Stimulated activated CD8-positive, alpha-beta memory T cell treated with anti-CD3 and anti-CD28 coated beads, Interleukin-12 subunit alpha, Interleukin-12 subunit beta, amount 100 ng/mL, for 1 hour (primary cell): ENCODE results near the gene PIGR.

ENCODE experiments used
- DNase-seq: peaks from one replicate; pipeline ENCODE4 v3.0.0-alpha.2; 2020; ENCODE audit warnings: low read depth

PIGR gene

DNA sequence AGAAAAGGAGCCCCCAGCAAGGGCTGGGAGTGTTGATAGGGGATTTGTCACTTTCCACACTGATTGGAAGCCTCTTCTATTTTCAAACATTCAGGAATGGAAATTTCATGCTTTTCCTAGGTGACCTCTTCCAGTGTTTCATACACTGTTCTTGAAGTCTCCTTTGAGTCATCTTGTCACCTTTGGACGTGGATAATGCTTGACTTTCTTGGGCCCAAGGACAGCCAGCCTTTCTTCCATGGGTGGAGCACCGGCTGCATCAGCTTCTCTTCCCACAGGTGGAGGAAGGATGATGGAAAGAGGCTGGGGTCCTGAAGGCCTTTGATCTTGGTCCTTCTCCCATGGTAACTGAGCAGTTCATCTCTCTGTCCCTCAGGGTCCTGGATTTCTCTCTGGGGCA lies 11.9 kb upstream of the PIGR start:
- no peak for DNase-seq

DNA sequence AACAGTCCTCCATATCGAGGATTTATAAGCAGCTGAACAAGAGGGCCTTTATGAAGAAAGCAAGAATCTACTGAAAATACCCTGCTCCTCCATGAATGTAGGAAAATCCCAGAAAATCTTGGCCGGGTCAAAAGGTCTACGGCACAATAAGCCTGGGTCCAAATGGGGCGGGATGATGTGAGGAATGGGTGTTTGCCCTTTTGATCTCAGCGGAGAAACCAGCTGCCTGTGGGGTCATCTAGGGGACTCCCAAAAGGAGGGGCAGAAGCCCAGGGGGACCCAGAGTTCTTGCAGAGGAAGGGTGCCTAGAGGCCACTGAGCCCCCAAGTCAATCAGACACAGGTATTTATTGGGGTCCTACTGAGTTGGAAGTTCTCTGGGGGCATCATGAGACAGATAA lies 11.4 kb upstream of the PIGR start:
- DNase-seq, result no peak

- DNase-seq, result no peak
These were observed 9.5 kb upstream of the PIGR start for GRCh38 chr1:206955476-206956451.

DNA sequence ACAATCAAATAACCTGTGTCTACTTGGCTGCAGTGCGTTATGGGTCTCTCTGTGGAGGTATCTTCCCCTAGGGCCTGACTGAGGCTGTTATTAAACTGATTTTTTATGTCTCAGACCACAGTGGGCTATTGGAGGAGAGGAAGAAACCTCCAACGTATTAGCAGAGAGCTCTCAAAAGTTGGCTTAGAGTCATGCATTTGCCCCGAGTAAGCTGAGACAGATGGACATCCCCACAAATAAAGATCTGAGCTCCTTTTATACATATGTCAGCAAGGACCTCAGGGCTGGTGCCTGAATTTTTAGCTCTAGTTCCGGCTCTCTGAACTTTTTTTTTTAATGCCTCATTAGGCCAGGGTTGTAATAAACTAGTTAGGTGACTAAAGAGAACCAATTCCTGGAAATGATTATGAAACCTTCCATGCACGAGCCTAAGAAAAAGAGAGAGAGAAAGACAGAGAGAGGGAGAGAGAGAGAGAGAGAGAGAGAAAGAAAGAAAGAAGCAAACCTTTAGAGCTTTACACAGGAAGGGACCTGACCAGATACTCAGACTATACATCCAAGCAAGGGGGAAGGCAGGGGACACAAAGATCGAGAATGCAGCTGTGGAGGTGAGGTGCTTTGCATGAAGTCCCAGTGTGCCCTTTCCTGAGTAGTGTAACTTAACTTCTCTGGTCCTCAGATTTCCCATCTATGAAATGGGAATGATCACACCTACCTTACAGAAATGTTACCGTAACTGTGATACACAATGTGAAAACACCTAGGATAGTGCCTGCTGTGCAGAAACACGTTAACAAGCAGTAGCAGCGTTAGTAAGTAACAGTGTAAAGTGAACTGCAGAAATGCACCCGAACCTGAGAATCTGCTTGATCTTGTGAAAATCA lies 8.4 kb upstream of the PIGR start:
- no peak for DNase-seq

DNA sequence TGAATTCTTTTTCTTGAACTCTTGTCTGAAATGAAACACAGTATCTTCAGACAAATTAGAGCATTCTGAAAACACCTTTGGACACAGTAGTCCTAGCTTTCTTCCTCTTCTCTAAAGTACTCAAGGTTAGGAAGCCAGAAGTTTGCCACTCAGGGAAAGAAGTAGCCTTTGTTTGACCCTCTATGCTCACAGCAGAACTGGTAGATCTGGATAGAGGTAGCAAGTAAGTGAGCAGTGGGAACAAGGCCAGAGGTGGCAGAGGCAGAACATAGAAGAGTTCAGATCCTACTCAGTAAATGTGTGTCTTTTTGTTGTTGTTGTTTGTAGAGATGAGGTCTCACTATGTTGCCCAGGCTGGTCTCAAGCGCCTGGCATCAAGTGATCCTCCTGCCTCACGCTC lies 7.4 kb upstream of the PIGR start:
- no peak for DNase-seq

DNA sequence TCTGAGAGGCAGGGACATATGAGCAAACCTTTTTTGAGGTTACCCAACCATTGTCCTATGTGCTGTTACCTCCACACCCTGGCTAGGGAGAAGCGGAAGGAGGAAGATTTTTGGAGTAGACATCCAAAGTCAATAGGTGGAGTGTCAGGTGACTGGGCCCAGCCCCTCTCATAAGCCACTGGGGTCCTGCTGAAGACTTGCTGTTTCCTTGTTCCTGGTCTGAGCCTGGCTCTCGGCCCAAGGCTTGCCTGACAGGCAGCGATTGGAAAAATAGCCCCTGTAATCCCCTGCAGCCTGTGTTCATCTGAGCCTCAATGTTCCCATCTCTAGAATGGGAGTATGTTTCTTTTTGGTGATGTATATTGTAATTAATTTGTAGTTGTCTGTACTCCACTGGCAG lies 6.9 kb upstream of the PIGR start:
- no peak for DNase-seq

DNA sequence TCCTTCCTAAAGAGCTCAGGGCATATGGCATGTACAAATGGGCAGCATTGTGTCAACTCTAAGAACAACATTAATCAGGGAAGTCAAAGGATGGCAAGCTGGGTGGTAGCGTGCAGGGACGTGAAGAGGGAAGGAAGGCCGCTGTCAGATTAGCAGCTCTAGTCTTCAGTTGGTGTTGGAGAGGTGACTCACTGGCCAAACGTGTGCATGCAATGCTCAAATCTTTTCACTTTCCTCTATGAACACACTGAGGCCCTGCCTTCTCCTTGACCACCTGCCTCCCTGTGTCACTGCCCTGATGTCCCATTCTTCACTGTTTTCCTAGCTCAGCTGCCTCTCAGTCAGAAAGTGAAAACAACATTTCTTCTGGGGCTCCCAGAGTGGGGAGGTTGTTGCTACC lies 5.9 kb upstream of the PIGR start:
- DNase-seq, result no peak

DNA sequence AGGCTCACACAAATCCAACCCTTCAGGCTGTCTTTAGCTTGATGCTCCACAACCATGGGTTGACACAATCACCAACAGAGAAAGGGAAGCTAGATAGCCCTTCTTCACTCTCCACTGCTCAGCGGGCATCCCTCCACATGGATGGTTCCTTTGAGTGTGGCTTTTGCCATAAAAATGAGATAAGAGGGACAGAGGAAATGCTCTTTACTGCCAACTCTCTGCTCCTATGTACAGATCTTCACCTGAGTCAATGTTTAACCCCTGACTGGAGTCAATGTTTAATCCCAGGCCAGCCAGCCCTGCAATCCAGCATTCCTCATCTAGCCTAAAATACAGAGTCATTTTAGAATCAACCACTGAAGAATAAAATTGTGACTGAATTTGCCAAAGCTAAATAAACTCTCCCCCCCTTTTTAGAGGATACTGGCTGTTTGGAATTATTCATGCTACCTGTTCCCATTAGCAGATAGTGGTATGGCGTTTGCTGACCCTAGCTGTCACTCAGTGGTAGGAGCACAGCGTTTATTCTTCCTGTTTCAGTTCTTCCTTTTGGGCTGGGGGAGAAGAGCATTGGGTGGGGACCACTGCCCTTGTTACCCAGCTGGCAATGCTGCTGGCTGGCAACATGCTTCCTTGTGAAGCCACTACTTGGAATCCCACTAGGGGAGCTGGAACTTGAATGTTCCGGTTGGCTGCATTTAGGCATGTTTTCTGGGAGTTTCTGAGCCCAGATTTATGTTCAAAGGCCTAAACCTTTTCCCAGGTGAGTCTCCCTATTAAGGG lies 5.2 kb upstream of the PIGR start:
- no peak for DNase-seq

DNA sequence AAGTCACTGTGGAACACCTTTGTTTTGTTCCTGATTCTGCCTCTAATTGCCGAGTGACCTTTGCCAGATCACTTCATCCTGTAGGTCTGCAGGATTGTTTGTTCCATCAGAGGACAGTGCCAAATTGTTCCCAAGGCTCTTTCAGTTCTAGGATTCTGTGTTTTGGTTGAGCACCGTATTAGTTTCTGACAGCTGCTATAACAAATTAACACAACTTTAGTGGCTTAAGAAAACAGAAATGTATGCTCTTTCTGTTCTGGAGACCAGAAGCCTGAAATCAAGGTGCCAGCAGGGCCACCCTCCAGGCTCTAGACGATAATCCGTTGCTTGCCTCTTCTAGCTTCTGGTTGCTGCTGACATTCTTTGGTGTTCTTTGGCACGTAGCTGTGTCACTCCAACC lies 3.4 kb upstream of the PIGR start:
- DNase-seq, result no peak

DNA sequence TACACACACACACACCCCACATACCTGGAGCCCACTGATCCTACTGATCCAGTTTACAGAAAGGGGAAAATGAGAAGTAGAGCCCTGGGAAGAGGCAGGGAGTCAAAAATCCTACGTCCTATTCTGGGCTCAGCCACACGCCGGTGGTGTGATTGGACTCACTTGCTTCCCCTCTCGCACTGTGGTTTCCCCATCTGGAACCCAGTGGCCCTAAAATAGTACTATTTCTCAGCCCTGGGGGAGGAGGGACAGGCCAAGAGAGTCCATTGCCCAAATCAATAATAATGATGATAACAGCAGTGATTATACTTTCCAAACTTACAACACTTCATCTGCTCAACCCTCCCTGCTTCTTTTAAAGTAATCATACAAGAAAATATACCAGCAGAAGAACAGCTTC lies 2.9 kb upstream of the PIGR start:
- no peak for DNase-seq

DNA sequence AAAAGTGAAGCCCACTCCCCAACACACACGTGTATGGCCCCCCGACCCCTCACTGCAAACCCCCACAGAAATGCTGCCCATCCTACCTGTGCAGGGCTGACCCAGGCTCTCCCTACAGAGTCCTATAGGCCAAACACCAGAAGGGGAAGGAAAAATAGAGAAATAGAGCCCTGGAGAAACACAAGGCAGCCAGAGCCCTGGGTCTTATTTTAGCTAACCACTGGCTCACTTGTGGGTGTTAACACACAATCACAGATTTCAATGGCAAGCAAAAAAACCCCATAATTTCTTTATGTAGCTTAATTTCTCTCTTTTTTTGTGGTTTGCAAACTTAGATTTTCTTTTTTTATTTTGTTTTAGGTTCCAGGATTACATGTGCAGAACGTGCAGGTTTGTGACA lies 989 bp upstream of the PIGR start:
- DNase-seq, result no peak

DNA sequence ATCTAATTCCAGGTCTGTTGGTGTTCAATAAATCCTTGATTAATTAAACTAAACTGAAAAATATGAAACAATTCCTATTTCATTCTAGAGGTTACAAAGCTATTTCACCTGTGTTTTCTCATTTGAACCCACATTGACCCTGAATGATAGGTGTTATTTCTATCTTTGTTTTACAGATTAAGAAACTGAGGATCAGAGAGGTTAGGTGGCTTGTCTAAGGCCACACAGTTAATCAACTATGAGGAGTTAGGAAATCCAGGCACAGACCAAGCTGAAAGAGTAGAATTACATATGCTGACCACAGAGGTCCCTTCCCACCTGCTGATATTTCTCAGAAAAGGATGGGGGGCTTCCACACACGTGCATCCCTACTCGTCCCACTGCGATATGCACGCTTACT lies 487 bp downstream of the PIGR start:
- no peak for DNase-seq

- no peak for DNase-seq
These were observed 1.6 kb downstream of the PIGR start for GRCh38 chr1:206944703-206945102.

- no peak for DNase-seq
These were observed 4.4 kb downstream of the PIGR start for GRCh38 chr1:206941766-206942418.

GRCh38 chr1:206940588-206940936 lies 5.7 kb downstream of the PIGR start:
- no peak for DNase-seq

- no peak for DNase-seq
These were observed 6.3 kb downstream of the PIGR start for GRCh38 chr1:206939841-206940587.

GRCh38 chr1:206939131-206939530 lies 7.1 kb downstream of the PIGR start:
- no peak for DNase-seq

- DNase-seq, result no peak
These were observed 8.8 kb downstream of the PIGR start for GRCh38 chr1:206937425-206937824.

DNA sequence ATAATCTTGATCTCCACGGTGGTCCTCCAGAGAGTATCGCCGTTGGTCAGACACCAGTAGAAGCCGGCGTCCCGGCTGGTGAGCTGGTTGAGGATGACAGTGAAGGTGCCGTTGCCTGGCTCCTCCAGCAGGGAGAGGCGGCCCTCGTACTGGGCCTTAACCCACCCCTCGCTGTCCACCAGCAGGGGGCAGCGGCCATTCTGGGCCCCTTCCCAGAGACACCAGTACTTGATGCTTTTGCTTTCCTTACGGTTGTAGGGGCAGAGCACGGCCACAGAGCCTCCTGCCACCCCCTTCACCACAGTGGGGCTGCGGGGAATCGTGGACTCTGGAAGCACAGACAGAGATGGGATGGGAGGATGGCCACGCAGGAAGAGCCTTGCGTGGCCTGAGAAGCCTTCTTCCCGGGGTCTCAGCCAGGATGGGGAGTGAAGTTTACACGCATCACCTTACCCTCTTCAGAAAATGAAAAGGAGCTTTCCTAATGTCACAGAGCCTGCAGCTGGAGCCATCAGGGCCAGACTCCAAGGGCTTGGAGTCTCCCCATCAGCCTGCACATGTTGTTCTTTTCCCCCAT lies 10.7 kb downstream of the PIGR start:
- no peak for DNase-seq

- peak; percentile 63 for DNase-seq
These were observed 12.8 kb downstream of the PIGR start for GRCh38 chr1:206933333-206933945.
